PFSK-1 (cell line): ENCODE results near the gene NKPD1.

Source experiments
- POLR2AphosphoS5 ChIP-seq: IDR thresholded peaks from 2 replicates; pipeline ENCODE4 v1.6.1; 2012; ENCODE audit warnings: low read depth, mild to moderate bottlenecking, control low read depth, low read length, moderate library complexity
- SIN3A ChIP-seq: IDR thresholded peaks from 2 replicates; pipeline ENCODE4 v1.6.1; 2012; ENCODE audit warnings: mild to moderate bottlenecking, low read length, moderate library complexity, borderline replicate concordance; ENCODE audit not compliant: insufficient read depth

DNA sequence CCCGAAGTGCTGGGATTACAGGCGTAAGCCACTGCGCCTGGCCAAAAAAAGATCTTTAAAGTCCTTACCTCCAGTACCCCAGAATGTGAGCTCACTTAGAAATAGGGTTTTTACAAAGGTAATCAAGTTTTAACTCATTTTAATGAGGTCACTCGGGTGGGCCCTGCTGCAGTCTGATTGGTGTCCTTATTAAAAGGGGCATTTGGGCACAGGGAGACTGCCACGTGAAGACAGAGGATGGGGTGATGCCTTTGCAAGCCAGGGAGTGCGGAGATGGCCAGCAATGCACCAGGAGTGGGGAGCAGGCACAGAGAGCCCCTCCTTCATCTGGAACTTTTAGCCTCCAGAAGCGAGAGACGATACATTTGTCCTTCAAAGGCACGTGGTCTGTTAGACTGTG is 11.7 kb downstream of the NKPD1 start:
- TF ChIP-seq SIN3A = no peak
- no peak for TF ChIP-seq POLR2AphosphoS5
